Measurements from ENCODE around the gene RTN4R. TPM values are rescaled to one million over a fixed set of nuclear protein-coding genes. Genes with fewer than 3 reads are reported as not detected.

Gene RTN4R
- total RNA-seq, 2 donors from 2014 or later = 1.4 to 1.8 TPM

- ATAC-seq (no peak), DNase-seq (no peak)
- intact Hi-C loops (cut with DNase I) = no loop called here
These were observed 55.1 kb downstream of the RTN4R start for GRCh38 chr22:20212754-20213699.

DNA sequence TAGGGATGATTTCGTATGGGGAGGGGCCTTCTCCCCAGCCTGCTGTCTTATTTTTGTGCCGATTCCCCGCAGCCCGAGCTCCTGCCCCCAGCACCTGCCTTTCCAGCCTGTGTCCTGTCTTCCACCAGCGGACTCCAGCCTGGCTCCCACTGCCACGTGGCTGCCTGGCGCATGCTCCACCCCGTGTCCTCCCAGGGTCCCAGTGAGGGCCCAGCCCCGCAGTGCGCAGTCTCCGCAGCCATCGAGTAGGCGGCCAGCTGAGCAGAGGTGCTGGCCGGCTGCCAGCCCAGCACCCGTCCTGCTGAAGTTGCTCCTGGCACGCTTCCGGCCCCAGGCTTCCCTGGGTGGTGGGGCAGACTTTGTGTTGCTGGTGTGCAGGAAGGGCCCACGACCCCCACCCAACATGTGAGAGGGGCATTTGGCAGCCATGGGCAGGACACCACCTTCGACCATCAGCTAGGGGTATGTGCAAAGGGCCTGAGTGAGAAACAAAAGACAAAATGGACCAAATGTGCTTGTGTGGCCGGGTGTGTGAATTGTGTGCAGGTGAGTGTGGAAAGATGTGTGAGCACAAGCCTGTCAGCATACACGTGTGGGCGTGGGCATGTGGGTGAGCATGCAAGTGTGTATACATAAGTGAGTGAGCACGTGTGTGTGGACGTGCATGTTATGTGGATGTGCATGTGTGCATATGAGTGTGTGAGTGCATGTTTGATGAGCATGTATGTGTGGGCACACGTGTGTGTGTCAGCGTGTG, 55.9 kb downstream of the RTN4R start:
- intact Hi-C loops (cut with DNase I) = no loop called here
- peak; percentile 69 for DNase-seq
- peak; percentile 76 to 85 for ATAC-seq

DNA sequence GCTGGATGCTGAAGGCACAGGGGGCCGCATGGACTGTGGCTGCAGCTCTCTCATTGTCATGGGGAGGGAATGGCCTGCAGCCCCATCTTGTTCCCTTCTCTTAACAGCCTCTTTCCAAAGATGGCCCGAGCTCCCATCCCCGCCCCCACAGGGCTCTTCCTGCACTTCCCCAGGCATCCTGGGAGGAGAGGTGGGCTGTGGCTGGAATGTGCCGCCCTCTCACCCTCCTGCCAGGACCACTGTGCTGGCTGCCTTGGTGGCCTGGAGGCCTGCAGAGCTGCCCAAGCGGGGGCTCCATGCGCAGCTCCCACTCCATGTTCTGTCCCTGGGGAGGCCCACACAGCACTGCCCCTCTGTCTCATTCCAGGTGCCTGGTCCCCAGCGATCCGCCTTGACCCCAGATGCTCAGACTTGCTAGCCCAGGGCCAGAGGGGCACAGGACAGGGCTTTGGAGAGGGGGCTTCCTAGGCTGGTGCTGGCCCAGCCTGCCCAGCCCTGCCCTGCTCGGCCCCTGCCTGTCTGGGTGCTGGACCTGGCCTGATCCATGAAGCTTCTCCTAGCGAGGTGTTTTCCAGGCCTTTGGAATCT, 56.6 kb downstream of the RTN4R start:
- no peak for DNase-seq
- intact Hi-C loops (cut with DNase I) = no loop called here
- ATAC-seq = no peak

GRCh38 chr22:20210473-20211059, 57.6 kb downstream of the RTN4R start:
- DNase-seq = no peak
- intact Hi-C loops (cut with DNase I) = no loop called here
- no peak for ATAC-seq

DNA sequence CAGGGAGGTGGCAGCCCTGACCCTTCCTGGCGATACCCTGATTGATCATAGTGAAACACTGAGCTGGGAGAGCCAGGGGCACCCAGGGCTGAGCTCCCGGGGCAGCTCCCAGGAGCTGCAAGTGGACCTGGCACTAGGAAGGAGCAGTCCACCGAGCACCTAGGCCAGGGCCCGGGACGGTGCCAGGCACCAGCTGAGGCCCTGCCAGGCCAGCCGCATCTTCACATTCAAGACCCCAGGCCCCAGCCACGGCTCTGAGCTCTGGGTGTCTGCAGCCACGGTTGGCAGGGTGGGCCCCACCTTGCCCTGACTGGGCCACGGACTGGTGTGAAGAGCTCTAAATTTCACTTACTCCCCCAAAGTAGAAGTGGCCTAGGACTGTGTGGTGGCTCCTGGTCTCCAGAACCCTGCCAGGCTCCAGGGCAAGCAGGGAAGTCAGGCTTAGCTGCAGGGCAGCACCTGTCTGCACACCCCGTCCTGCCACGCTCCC, 58.3 kb downstream of the RTN4R start:
- intact Hi-C loops (cut with DNase I) = loop anchor here in 1 of 2 donors (10.0 kb wide), 1 partner anchor 55 kb away; the partner anchor contains the start of gene RTN4R
- no peak for DNase-seq
- no peak for ATAC-seq

DNA sequence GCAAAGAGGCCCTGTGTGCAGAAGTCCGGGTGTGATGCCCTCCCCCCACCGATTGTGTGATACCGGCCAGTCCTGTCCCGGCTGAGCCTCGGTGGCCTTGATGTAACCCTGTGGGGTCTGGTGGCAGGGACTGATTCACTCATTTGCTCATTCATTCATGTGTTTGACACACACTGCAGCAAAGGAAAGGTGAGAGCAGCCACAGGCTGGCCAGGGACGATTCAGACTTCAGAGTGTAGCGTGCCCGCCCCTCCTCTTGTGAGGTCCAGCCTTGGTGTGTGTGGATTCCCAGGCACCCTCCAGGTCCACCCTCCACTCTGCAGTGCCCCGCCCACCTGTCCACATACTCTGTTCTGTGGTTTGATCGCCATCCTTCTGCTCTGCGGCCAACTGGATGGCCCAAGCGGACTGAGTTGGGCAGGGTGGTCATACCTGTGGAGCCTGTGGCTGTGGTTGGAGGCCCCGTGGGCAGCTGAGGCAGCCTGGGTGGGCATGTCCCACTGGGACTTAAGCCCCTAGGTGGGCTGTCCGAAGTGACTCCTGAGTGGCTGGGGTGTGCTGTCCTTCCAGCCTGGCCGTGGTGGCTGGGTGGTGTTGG, 59.3 kb downstream of the RTN4R start:
- ATAC-seq = no peak
- no peak for DNase-seq
- intact Hi-C loops (cut with DNase I) = loop anchor here in 1 of 2 donors (10.0 kb wide), 1 partner anchor 56 kb away; the partner anchor contains the start of gene RTN4R

DNA sequence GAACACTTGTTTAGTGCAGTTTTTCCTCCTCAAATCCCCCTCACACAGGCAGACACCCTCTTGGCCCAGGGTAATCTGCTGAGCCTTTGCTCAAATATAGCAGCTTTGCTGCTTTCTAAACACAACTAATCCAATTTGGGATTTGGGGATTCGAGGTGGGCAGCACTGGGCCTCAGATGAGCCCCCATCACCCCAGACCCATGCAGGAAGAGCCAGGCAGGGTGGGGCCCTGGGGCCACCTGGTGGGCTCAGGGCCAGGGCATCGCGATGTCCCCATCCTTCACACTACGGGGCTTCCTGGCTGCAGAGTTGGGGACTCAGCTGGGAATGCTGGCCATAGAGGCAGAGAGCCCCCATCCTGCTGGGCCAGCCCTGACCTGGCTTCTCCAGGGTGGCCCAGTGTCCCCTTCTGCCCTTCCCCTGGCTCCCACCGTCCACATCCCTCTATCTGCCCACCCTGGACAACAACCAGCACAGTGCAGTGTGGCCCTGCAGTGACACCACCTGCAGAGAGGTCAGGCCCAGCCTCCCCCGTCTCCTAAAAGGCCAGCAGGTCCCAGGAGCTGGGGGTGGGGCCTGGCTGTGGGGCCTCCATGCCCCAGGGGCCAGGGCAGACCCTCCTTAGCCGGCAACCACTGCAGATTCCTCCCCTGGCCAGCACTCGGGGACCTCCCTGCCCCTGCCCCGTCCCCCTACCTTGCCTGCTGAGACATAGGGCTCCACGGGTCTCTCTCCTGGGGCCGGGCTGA, 60.7 kb downstream of the RTN4R start:
- DNase-seq (no peak), ATAC-seq (no peak)
- intact Hi-C loops (cut with DNase I) = loop anchor here in 1 of 2 donors (10.0 kb wide), 1 partner anchor 57 kb away; the partner anchor contains the start of gene RTN4R

DNA sequence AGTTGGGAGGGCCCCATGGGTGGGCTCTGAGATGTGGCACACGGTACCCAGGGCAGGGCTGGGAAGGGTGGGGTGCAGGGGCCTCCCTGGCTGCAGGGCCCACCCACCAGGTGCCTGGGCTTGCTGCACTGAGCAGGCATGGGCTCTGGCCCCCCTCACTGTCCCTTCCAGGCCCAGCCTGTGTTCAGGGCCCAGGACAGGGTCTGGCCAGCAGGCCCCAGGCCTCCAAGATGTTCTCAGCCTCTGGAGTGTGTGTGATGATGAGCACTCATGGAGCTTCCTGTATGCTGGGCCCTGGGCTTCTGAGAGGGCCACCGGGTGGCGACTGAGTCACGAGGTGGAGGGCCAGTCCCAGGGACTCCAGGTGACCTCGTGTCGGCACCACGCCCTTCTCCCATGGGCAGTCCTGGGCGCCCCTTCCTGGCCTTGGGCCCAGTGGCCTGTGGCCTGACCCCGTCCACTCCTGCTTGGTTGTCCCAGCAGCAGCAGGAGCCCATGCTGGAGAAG, 61.4 kb downstream of the RTN4R start:
- DNase-seq (no peak), ATAC-seq (peak; percentile 4 to 24)
- intact Hi-C loops (cut with DNase I) = loop anchor here in 1 of 2 donors (10.0 kb wide), 1 partner anchor 58 kb away; the partner anchor contains the start of gene RTN4R

DNA sequence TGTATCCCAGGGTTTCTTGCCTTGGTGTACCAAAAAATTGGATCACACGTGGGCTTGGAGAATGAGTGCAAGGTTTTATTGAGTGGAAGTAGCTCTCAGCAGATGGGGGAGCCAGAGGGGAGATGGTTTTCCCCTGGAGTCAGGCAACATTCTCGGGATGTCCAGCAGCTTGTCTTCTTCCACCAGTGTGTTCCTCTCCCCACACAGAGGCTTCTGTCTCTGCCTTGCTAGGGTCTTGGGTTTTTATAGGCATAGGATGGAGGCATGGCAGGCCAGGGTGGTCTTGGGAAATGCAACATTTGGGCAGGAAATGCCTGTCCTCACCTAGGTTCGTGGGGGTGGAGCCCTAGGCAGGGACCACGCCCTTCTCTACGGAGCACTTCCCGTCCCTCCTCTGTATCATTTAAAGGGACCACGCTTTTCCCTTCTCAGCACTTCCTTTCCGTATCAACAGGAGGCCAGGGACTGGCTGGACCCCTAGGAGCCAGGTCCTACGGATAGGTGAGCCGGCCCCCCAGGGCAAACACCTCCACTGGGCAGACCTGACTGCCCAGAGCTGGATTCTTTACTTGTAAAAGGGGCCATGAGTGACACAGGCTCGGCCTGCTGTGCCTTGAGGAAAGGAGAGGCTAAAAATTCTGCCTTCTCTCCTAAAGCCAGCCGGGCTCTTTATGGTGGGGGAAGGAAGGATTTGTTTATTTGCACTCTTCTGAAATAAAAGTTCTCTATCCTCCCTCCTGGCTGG, 62.0 kb downstream of the RTN4R start:
- intact Hi-C loops (cut with DNase I) = loop anchor here in 1 of 2 donors (10.0 kb wide), 1 partner anchor 59 kb away; the partner anchor contains the start of gene RTN4R
- ATAC-seq (peak; percentile 79 to 86), DNase-seq (peak; percentile 79)

- ATAC-seq (no peak), DNase-seq (no peak)
- intact Hi-C loops (cut with DNase I) = loop anchor here in 1 of 2 donors (10.0 kb wide), 1 partner anchor 59 kb away; the partner anchor contains the start of gene RTN4R
These were observed 62.6 kb downstream of the RTN4R start for GRCh38 chr22:20205464-20205963.

- ATAC-seq (no peak), DNase-seq (no peak)
- intact Hi-C loops (cut with DNase I) = loop anchor here in 1 of 2 donors (10.0 kb wide), 1 partner anchor 60 kb away; the partner anchor contains the start of gene RTN4R
These were observed 63.3 kb downstream of the RTN4R start for GRCh38 chr22:20204806-20205205.

DNA sequence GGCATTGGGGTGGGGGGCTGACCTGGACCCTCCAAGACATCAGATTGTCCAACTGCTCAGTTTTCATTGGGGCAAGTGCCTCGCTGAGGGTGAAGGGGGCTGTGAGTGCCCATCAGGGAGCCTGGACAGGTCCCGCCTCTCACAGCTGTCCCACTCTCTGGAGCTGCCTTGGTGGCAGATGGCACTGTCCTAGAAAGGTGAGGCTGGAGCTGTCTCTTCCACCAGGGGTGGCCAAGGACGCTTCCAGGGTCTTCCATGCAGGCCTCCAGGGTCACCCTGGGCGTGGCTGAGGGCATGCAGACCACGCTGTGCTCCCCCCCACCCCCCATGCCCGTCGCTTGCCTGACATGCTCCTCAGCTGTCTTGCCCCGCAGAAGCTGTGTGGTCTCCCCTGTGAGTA, 63.8 kb downstream of the RTN4R start:
- no peak for DNase-seq
- no peak for ATAC-seq
- intact Hi-C loops (cut with DNase I) = loop anchor here in 1 of 2 donors (10.0 kb wide), 1 partner anchor 60 kb away; the partner anchor contains the start of gene RTN4R

DNA sequence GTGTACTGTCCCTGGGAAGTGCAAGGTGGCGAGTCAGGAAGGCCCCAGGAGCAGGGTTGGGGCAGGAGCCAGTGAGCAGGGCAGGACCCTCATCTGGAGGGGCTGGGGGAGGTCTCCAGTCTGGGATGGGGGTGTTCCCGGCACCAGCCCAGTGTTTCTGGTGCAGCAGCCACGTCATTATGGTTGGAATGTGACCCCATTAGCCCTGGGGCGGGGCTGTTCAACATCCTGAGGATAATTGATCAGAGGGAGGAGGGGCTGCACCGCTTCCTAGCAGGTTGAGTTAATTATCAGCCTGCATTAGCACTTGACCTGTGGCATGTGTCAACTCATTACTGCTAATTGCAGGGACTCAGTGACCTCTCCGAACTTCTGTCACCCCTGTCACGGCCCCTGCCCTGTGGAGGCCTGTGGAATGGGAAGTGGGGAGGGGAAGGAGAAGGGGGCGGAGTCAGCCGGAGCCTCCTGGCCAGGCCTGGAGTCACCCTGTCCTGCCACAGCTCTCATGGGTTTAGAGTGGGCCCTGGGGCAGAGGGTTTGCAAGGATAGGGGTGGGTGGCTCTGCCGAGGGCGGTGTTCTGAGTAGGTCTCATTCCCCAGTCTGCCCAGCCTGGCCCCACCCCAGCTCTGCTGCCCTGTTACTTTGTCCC, 64.4 kb downstream of the RTN4R start:
- ATAC-seq = peak in 1 of 2 donors; percentile 4
- peak; percentile 43 for DNase-seq
- intact Hi-C loops (cut with DNase I) = loop anchor here in 1 of 2 donors (10.0 kb wide), 1 partner anchor 61 kb away; the partner anchor contains the start of gene RTN4R

DNA sequence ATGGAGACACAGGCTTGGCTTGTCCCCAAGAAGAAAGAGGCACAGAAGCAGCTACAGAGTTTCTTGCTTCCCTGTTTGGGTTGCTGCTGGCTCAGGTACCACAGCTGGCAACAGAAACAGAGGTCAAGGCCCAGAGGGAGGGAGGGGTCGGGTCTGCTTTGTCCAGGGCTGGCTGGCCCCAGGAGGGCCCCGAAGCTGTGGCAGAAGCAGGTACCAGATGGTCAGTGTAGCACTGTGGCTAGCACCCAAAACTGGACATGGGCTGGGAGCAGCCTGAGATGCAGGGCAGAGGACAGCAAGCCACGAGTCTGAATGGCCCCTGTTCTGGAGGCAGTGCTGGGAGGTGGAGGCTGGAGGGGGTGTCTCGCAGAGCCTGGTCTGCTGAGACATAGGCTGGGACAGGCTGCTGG, 65.0 kb downstream of the RTN4R start:
- intact Hi-C loops (cut with DNase I) = loop anchor here in 1 of 2 donors (10.0 kb wide), 1 partner anchor 62 kb away; the partner anchor contains the start of gene RTN4R
- DNase-seq = no peak

GRCh38 chr22:20201837-20202392, 66.2 kb downstream of the RTN4R start:
- intact Hi-C loops (cut with DNase I) = loop anchor here in 1 of 2 donors (10.0 kb wide), 1 partner anchor 63 kb away; the partner anchor contains the start of gene RTN4R
- DNase-seq (no peak), ATAC-seq (no peak)

More for the DNA sequence above, 65.0 kb downstream of the RTN4R start:
- peak in 1 of 2 donors; percentile 10 for ATAC-seq

Measured in left cardiac atrium (tissue), 4 donors.